GM21717 (cell line): ENCODE results near the gene CDH23.
"Not testable (repeated sequence)": the region's sequence is repeated elsewhere in the genome, so short reads cannot be mapped to it uniquely, and the experiment has no call there.

ENCODE experiments used
- ATAC-seq: cut with Tn5 transposase; IDR thresholded peaks from one replicate; pipeline ENCODE4 v1.9.1; 2021; ENCODE audit warnings: mild to moderate bottlenecking, moderate library complexity; ENCODE audit not compliant: unreplicated experiment

The CDH23 gene

DNA sequence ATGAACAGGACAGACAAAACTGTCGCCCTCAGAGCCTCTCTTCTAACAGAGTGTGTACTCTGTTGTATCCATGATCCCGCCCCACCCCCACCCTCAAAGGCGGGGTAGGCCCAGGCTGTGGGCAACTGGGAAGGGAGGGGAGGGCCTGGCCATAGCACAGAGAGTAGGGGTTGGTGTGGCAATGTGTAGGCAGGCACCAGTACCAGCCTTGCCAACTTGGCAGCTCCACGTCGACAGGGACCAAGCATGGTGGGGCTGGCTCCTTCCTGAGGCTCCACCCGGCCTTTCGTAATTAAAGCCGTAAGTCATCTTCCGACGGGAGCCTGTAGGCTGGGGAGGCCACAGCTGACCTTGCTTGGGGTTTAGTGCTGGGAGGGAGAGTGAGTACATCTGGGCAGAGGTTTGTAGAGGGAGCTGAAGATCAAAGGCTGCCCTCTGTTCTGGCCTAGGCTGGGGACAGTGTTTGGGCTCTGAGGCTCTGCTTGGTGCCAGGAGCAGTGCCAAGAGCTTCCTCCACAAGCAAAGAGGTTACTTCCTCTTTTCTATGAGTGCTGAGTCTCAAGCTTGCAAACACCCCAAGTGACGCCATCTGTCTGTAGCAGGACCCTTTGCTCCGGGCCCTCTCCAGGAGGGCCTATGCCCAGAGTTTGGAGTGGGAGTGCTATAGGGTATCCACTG, 201.2 kb downstream of the CDH23 start:
- ATAC-seq: no peak

DNA sequence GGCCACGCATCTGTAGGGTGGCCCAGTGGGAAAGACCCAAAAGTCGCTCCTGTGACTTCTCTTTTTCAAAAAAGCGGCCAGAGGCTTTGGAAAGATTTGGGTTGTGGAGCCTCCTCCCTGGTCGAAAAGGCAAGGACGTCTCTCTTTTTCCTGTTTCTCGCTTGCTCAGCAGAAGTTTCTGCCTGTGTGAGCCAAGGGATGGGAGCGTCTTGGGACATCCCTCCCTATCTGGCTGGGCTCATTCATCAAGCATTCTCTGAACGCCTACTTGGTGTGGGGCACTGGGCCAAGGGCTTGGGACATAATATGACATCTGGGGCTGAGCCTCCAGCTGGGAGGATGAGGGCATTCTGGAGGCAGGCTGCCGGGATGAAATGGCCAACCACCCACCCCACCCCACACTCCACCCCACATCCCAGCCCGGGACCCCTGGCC, 201.9 kb downstream of the CDH23 start:
- no peak for ATAC-seq

DNA sequence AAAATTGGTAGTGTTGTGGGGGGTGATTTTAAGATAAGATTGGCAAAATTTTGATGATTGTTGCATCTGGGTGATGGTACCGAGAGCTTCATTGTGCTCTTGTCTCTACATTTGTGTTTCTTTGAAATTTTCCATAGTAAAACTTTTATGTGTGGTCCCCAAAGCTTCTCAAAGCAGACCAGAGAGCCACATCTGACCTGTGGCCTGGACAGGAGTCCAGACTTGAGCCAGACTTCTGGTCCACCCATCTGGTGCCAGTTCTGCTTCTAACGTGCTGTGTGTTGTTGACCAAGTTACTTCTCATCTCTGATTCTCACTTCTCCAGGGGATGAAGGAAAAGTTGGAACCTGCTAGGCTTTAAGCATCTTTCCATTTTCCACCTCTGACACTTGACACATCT, 202.8 kb downstream of the CDH23 start:
- ATAC-seq: no peak

DNA sequence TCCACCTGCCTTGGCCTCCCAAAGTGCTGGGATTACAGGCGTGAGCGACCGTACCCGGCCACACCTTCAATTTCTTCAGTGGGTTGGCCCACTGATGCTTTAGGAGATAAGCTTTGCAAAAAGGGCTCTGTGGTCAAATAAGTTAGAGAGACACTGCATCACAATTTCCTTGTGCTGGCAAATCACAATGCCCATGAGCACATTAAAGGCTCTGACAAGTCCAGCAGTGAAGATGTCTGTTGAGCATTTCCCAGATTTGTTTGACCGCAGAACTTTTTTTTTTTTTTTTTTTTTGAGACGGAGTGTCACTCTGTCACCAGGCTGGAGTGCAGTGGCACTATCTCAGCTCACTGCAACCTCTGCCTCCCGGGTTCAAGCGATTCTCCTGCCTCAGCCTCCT, 203.5 kb downstream of the CDH23 start:
- ATAC-seq: not testable (repeated sequence)

DNA sequence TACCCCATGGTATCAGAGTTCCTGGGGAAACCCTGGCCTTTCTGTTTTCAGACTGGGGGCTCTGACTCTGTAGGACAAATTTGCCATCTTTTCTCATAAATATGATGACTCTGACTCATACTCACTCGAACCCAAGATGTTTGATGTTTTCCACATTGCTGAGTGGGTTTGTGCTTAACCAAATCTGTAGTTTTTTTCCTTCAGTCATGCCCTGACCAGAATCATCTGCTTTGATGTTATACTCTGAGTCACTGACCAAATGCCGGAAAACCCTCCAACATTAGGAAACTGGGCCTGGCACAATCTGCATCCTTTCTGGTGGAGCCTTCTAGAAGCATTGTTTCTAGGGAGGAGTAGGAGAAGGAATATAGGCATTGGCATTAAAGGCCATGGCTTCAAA, 204.1 kb downstream of the CDH23 start:
- no peak for ATAC-seq

DNA sequence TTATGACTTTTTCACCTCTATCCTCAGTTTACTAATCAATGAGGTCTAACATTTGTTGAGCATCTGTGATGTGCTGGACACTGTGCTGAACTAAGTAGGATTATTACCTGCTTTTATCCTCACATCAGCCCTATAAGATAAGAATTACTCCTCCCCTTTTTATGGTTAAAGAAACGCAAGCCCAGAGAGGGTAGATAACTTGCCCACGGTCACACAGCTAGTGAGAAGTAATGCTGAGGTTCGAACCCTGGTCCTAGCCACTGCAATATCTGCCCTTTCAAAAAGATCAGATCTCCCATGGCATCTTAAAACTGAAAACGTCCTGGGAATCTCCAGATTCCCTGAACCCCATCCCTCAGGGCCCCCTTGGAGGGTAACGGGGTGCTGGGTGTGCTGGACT, 204.6 kb downstream of the CDH23 start:
- ATAC-seq: no peak

DNA sequence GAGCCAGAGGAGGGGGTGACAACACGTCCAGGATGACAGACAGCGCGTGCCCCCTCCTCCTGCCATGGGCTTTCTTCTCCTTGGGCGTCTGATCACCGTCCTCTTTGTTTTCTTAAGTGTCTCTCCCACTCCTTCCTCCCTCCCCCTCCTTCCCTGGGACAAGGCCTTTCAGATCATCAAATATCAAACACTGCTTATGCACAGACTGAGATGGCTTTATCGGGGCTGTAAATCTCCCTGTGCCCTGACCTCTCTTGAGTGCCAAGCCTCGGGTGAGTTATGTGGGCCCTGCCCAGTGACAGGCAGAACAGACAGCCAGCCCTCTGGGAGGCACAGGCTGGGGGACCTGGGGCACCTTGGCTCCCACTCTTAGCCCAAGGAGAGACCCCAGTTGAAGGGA, 206.4 kb downstream of the CDH23 start:
- no peak for ATAC-seq

DNA sequence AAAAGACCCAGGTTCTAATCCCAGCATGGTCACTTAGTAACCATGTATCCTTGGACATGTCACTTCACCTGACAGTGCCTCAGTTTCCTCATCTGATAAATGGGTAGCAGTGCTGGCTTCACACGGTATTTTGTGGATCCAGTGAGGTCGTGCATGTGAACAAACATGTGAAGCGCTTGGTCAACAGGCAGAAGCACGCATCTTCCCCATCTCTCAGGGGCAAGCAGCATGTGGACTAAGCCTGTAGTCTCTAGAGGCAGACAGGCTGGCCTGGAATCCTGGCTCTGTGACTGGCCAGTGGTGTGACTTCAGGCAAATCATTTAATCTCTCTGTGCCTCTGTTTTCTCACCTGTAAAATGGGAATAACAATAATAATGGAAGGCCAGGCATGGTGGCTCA, 207.0 kb downstream of the CDH23 start:
- no peak for ATAC-seq

DNA sequence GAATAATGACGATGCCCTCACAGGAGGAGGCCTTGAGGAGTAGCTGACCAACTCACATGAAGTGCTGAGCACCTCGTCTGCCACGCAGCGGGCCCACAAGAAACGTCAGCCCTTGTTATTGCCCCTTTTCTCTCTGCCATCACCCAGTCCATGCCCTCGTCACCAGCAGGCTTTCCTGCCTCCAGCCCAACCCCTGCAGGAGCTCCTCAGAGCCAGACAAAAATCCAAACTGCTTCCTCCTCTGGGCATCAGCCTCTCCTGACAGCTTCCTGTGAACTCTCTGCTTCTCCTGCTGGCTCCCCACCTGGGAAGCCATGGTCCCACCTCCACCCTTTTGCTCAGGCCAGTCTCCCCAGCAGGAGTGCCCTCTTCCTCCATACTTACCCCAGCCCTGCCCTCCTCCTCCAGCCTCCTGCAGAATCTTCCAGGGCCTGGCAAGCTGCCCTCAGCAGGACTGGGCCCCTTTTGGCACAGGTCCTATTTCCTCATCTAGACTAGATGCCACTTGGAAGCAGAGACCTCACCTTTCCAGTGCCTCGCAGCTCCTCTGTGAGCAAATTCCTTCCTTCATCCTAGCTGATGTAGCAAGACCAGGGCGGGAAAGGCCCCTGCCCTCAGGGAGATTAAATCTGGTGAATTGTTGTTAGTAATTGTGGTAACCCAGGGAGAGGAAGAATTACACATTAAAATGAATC, 207.8 kb downstream of the CDH23 start:
- no peak for ATAC-seq

DNA sequence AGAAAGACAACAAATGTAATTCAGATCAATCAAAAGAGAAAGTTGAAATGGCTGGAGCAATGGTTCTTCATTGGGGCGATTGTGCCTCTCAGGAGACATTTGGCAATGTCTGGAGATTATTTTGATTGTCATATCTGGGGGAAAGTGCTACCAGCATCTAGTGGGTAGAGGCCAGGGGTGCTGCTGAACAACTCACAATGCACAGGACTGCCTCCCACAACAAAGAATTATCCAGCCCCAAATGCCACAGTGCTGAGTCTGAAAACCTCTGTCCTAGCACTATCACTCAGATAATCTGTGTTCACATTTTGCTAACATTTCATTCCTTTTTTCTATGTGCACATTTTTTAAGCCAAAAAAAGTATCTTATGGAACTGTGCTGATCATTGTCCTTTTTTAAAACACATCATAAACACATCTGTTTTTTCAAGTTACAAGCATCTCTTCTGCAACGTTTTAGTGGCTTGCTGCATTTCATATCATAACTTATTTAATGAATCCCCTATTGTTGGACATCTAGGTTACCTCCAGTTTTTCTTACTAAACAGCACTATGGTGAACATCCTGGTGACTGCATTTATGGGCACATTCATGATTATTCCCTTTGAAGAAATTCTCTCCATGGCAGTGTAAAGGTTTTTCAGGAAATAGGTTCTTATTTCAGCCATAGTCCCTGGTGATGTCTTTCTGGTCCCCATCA, 208.7 kb downstream of the CDH23 start:
- ATAC-seq: no peak

DNA sequence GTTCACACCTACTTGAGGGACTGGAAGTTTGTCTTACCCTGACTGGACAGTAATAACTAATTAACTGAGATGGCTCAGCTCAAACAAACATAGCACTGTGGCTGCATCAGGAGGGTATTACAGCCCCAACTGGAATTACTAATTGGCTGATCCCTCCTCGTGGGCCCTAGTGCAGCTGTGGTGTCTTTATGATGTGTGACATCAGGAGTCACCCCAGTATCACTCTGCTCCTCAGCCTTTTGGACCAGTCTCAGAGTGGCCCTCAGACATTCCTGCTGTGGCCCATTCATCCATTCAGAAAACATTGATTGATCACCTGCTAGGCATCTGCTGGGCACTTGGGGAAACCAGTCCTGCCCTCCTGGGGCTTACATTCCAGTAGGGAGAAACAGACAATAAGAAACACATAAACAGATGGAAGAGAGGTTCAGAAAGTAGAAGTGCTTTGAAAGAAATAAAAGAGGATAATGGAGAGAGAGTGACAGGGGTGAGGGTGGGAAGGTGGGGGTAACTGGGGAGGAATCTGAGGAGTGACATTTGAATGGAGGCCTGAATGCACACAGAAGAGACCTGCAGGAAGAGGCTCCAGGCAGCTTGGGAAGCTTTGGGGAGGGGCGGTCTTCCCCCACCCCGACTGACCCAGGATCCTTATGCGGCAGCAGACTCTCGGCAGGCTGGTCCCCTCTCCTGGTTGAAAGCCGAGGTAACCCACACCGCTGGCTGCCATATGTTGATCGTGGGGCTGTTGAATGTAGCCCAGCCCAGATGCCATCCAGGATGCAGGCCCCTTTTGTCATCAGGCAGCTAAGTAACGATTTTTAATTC, 209.7 kb downstream of the CDH23 start:
- no peak for ATAC-seq

DNA sequence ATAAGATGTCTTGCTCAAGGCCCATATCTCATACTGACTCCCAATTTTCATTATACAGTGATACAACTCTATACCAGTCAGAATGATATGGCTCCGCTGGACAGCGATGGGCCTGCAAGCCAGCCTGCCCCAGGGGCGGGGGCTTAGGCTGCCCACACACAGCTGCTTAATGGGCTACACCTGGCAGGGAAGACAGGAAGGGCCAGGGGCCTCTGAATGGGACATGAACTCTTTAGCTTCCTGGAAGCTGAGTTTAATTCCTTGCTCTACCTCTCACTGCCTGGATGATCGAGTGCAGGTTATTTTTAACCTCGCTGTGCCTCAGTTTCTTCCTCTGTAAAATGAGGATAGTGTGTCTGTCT, 210.3 kb downstream of the CDH23 start:
- ATAC-seq: no peak

DNA sequence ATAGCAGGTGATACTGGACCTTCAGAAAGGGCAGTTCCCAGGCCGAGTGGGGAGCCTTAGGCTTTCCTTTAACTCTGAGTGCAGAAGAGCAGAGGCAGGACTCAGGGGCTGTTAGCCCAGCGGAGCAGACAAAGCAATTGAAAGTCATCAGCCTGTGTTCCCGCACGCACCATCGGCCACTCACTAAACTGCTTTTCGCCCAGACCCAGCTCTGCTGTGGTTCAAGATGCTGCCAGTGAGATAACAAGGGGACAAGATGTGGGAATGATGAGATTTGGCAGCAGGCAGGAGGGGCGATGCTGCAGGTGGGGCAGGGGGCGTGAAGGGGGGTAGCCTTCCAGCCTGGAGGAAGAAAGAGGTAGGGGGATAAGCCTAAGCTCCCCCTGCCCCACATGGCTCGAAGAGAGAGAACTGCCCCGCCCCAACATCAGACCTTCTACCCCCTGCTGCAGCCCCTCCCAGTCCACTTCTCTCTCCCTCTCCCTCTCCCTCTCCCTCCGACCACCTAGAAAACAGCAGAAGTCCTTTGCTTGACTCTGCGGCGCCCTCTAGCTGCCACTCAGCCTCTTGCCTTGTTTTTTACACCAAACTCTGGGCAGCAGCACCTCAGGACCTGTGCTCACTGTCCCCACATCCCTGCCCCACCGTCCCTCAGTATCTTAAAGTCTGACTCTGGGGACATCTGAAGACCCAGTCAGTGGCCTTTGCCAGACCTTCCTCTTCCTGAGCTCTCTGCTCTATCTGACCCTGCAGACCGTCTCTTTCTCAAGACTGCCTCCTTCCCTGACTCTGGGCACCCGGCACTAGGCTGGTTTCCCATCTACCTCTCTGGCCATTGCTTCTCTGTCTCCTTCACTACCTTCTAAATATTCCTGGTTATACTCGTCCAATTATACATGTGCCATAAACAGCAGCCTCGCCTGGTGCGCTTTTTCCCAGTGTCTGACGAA, 212.4 kb downstream of the CDH23 start:
- ATAC-seq: no peak

DNA sequence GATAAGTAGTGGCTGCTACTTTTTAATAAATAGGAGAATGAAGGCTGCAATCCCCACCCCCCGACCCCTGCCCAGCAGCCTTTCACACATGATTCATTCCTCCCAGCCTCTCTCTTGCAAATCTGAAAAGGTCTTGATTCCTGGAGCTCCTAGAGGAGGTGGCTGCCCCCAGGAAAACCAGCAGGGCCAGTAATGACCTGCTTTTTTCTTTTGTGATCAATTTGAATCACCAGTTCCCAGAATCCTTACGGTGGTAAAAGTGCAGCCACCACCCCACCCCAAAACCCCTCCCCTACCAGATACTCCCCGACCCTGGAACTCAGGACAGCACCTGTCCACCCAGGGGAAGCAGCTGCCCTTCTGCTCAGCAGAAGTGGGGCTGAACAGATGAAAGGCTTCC, 213.9 kb downstream of the CDH23 start:
- ATAC-seq: no peak

DNA sequence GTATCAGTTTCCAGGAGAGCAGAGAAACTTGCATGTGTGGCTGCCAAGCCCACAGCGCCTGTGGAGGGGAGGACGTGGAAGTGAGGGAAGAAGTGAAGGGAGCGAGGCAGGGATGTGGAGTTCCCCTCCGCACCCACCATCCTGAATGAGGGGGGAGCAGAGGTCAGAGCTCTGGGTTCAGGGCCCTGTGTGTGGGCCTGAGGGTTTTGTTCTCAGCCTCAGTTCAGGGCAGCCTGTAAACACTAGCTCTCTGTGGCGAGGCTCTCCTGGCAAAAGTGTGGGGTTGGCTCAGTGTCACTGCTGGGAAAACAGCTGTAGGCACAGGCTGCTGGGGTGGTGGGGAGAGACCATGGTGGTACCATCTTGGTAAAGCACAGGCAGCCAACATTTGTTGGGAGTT, 214.4 kb downstream of the CDH23 start:
- no peak for ATAC-seq

DNA sequence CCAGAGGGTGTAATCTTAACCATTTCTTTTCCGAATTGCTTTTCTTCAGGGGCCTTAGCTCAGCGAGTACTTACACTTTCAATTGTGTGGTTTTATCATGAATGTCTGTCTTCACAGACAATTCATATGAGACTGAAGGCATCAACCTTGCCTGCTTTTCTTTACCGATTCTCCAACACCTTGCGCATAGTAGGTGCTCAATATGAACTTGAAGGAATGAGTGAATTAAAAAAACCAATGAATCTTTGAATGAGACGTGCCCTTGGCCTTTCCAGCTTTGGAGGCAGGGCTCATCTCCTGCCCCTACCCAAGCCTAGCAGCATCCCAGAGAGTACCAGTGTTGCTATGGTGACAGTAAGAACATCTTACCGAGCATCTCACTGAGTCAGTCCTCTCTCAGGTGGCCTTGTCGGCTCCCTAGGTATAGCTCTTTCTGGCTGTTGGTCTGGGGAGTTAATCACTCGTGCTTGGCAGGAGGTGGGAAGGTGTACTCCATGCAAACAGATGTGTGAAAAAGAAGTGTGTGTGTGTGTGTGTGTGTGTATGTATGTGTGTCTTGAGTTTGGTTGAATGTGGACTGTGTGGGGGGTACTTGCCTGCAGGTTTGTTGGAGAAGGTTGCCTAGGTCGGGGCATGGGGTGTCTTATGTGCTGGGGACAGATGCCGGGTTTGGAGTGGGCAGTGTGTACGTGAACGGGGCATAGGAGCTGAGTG, 215.1 kb downstream of the CDH23 start:
- no peak for ATAC-seq

DNA sequence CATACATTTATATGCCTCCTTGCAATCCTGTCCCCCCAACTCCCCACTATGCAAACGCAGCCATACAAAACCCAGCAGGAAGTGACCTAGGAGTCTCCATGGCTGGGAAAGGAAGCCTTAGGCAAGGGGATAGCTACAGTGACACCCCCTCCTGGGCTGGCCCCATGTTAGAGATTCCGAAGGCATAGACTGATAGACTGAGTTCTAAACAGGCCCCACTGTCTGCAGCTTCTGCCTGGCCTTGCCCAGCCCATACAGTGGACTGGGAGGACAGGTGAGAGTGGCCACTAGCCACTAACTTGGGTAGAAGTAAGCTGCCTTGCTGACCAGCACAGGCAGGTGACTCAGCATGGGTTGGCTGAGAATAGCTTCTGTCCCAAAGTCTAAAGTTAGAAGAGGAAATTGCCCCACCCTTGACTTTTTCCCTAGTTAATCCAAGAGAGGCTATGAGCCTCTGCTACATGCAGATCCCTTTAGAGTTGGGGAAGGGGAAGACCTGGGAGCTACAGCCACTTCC, 216.6 kb downstream of the CDH23 start:
- ATAC-seq: no peak

DNA sequence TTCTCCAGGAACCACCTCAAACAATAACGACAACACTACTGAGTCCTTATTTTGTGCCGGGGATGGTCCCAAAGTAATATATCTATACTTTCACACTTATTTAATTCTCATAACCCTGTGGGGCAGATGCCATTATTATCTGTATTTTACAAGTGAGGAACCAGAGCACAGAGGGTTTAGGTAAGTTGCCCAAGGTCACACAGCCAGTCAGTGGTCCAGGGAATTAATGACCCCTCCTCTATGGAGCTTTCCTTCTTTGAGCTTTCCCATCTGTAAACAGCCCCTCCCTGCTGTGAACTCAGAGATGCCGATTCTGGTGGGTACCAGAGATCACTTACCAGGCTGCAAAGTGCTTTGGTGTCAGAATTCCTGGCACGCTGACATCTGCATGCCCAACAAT, 217.2 kb downstream of the CDH23 start:
- no peak for ATAC-seq

DNA sequence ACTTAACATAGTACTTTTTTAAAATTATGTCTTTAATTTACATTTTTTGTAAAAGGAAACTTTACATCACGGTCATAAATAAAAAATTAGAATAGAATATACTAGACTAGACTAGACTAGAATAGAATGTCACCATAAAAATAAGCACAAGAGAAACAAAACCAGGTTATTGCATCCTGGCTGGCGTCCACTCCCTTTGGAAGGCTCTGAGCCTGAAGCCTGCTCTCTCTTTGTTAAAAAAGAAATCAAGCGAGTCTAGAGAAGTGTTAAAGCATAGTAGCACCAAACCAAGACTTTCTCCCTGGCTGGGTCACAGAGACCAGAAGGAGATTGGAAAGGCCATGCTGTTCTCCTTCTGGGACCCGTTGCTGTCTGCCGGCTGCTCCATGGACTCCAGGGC, 218.2 kb downstream of the CDH23 start:
- no peak for ATAC-seq
